ENCODE measurements around the gene ARHGAP22. TPM values are rescaled to one million over a fixed set of nuclear protein-coding genes. Genes with fewer than 3 reads are reported as not detected.

The ARHGAP22 gene
- total and polyA plus RNA-seq, 2 experiments from 2014 or later = 4.8 to 10.7 TPM

- no peaks in the 10 kb centered on the region for H3K36me3 Mint-ChIP-seq (ENCODE audit: low read depth)
- H3K27me3 ChIP-seq (ENCODE audit: insufficient read depth) = no peaks in the 10 kb centered on the region
- H3K27ac Mint-ChIP-seq = no peak overlapping the region
- no peak for DNase-seq (ENCODE audit: low spot score)
- no peaks in the 10 kb centered on the region for H3K36me3 ChIP-seq (ENCODE audit: insufficient read depth)
- no peaks in the 10 kb centered on the region; the same call in 1 of the 2 replicates for H4K20me1 ChIP-seq (replicated peaks; ENCODE audit: insufficient read depth)
- no peaks in the 10 kb centered on the region; the same call in 1 of the 2 replicates for H3K79me2 ChIP-seq (replicated peaks; ENCODE audit: insufficient read depth)
- TF ChIP-seq ZNF114 (CRISPR knock-in tag; IDR thresholded peaks at IDR 0.05) (no peak), JUNB (IDR thresholded peaks at IDR 0.05; ENCODE audit: unreplicated experiment) (no peak), POLR2AphosphoS5 (IDR thresholded peaks at IDR 0.05; ENCODE audit: low read depth) (no peak), EZH2phosphoT487 (IDR thresholded peaks at IDR 0.05; ENCODE audit: unreplicated experiment) (no peak), CTCF (conservative IDR thresholded peaks at IDR 0.05; ENCODE audit: low read depth in 2 of 2) (no peak), ETS1 (IDR thresholded peaks at IDR 0.05) (no peak), STAT1 (IDR thresholded peaks at IDR 0.05; ENCODE audit: unreplicated experiment) (no peak), NANOG (IDR thresholded peaks at IDR 0.05; ENCODE audit: borderline replicate concordance) (no peak), ZNF331 (CRISPR knock-in tag; IDR thresholded peaks at IDR 0.05; ENCODE audit: low read depth) (no peak), EZH2 (IDR thresholded peaks at IDR 0.05; ENCODE audit: low read depth, unreplicated experiment) (no peak), REST (IDR thresholded peaks at IDR 0.05; ENCODE audit: unreplicated experiment) (no peak)
- TF ChIP-seq, protein P1, sequence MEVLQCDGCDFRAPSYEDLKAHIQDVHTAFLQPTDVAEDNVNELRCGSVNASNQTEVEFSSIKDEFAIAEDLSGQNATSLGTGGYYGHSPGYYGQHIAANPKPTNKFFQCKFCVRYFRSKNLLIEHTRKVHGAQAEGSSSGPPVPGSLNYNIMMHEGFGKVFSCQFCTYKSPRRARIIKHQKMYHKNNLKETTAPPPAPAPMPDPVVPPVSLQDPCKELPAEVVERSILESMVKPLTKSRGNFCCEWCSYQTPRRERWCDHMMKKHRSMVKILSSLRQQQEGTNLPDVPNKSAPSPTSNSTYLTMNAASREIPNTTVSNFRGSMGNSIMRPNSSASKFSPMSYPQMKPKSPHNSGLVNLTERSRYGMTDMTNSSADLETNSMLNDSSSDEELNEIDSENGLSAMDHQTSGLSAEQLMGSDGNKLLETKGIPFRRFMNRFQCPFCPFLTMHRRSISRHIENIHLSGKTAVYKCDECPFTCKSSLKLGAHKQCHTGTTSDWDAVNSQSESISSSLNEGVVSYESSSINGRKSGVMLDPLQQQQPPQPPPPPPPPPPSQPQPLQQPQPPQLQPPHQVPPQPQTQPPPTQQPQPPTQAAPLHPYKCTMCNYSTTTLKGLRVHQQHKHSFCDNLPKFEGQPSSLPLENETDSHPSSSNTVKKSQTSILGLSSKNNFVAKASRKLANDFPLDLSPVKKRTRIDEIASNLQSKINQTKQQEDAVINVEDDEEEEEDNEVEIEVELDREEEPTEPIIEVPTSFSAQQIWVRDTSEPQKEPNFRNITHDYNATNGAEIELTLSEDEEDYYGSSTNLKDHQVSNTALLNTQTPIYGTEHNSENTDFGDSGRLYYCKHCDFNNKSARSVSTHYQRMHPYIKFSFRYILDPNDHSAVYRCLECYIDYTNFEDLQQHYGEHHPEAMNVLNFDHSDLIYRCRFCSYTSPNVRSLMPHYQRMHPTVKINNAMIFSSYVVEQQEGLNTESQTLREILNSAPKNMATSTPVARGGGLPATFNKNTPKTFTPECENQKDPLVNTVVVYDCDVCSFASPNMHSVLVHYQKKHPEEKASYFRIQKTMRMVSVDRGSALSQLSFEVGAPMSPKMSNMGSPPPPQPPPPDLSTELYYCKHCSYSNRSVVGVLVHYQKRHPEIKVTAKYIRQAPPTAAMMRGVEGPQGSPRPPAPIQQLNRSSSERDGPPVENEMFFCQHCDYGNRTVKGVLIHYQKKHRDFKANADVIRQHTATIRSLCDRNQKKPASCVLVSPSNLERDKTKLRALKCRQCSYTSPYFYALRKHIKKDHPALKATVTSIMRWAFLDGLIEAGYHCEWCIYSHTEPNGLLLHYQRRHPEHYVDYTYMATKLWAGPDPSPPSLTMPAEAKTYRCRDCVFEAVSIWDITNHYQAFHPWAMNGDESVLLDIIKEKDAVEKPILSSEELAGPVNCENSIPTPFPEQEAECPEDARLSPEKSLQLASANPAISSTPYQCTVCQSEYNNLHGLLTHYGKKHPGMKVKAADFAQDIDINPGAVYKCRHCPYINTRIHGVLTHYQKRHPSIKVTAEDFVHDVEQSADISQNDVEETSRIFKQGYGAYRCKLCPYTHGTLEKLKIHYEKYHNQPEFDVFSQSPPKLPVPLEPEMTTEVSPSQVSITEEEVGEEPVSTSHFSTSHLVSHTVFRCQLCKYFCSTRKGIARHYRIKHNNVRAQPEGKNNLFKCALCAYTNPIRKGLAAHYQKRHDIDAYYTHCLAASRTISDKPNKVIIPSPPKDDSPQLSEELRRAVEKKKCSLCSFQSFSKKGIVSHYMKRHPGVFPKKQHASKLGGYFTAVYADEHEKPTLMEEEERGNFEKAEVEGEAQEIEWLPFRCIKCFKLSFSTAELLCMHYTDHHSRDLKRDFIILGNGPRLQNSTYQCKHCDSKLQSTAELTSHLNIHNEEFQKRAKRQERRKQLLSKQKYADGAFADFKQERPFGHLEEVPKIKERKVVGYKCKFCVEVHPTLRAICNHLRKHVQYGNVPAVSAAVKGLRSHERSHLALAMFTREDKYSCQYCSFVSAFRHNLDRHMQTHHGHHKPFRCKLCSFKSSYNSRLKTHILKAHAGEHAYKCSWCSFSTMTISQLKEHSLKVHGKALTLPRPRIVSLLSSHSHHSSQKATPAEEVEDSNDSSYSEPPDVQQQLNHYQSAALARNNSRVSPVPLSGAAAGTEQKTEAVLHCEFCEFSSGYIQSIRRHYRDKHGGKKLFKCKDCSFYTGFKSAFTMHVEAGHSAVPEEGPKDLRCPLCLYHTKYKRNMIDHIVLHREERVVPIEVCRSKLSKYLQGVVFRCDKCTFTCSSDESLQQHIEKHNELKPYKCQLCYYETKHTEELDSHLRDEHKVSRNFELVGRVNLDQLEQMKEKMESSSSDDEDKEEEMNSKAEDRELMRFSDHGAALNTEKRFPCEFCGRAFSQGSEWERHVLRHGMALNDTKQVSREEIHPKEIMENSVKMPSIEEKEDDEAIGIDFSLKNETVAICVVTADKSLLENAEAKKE (CRISPR knock-in tag; IDR thresholded peaks at IDR 0.05) = no peak
- H3K4me1 ChIP-seq (ENCODE audit: insufficient read depth) = peaks cover 15% of the 10 kb centered on the region
- H3K27me3 Mint-ChIP-seq (ENCODE audit: insufficient read depth, low read depth, poor library complexity) = peaks cover 4% of the 10 kb centered on the region
- peaks cover 14% of the 10 kb centered on the region for H3K4me1 Mint-ChIP-seq
- H3K9me3 Mint-ChIP-seq = no peaks in the 10 kb centered on the region; the same call in 2 of the 3 replicates
- H3K4me2 ChIP-seq = no peak overlapping the region
- no peaks in the 10 kb centered on the region for H3K9me2 ChIP-seq (ENCODE audit: insufficient read depth)
- no peaks in the 10 kb centered on the region for H3F3A ChIP-seq (replicated peaks; ENCODE audit: low read depth)
- H3K4me3 ChIP-seq = no peak overlapping the region
- no peak for ATAC-seq
- H2AFZ ChIP-seq = no peak overlapping the region
- no peak overlapping the region for H3K4me3 Mint-ChIP-seq
- no peak overlapping the region for H3K27ac ChIP-seq (ENCODE audit: low read depth)
These were observed 115.8 kb downstream of the ARHGAP22 start for GRCh38 chr10:48489099-48489498.

Data from GM23338 (cell line).